T-helper 17 cell (primary cell): ENCODE measurements around the gene FMO4. TPM values are rescaled to one million over a fixed set of nuclear protein-coding genes. Genes with fewer than 3 reads are reported as not detected.
A peak's percentile ranks its signal among the peaks of the same experiment; 100 is the strongest.
"Not testable (repeated sequence)": the region's sequence is repeated elsewhere in the genome, so short reads cannot be mapped to it uniquely, and the experiment has no call there.

ENCODE experiments used
- ATAC-seq: fragments of 150-1000 bp; cut with Tn5 transposase; 2 replicates; pipeline ENCODE4 v1.10.0; 2021; ENCODE audit warnings: mild to moderate bottlenecking, moderate library complexity
- DNase-seq, 3 donors: peaks; one replicate each; pipeline versions ENCODE4 v3.0.0 to v3.0.0-alpha.2; 2020 to 2021
- H3K9me3 ChIP-seq: one replicate; pipeline ENCODE4 v1.7.0; 2013; ENCODE audit warnings: low read length, mild to moderate bottlenecking; ENCODE audit not compliant: control insufficient read depth, poor library complexity, severe bottlenecking
- H3K27ac Mint-ChIP-seq: one replicate; pipeline ENCODE4 v1.8.0; 2022; ENCODE audit warnings: mild to moderate bottlenecking, moderate library complexity, mixed read lengths
- H3K27me3 Mint-ChIP-seq: one replicate; pipeline ENCODE4 v1.8.0; 2022; ENCODE audit warnings: mixed read lengths
- H3K36me3 Mint-ChIP-seq: one replicate; pipeline ENCODE4 v1.8.0; 2022; ENCODE audit warnings: low read depth, mixed read lengths
- H3K4me1 Mint-ChIP-seq: one replicate; pipeline ENCODE4 v1.8.0; 2022; ENCODE audit warnings: mild to moderate bottlenecking, mixed read lengths
- H3K4me3 Mint-ChIP-seq: one replicate; pipeline ENCODE4 v1.8.0; 2022; ENCODE audit warnings: mild to moderate bottlenecking, moderate library complexity, mixed read lengths
- total RNA-seq, 4 donors: library from RNA in 2 of 4; stranded (reverse) in 2 of 4; gene quantifications; one replicate each; pipeline ENCODE4 v1.2.3 and lab custom pipeline; 2022 to 2026

The FMO4 gene
- total RNA-seq, 2 donors from 2014 or later: 1.3 to 1.5 TPM

GRCh38 chr1:171295821-171296220 is 18.2 kb upstream of the FMO4 start:
- Mint-ChIP-seq H3K27ac (no peak overlapping the region), H3K4me1 (no peaks in the 10 kb centered on the region), H3K4me3 (no peak overlapping the region), H3K27me3 (peaks cover 37% of the 10 kb centered on the region), H3K36me3 (peaks cover 2% of the 10 kb centered on the region)
- ATAC-seq (no peak), DNase-seq (no peak)
- peaks cover 11% of the 10 kb centered on the region for H3K9me3 ChIP-seq

DNA sequence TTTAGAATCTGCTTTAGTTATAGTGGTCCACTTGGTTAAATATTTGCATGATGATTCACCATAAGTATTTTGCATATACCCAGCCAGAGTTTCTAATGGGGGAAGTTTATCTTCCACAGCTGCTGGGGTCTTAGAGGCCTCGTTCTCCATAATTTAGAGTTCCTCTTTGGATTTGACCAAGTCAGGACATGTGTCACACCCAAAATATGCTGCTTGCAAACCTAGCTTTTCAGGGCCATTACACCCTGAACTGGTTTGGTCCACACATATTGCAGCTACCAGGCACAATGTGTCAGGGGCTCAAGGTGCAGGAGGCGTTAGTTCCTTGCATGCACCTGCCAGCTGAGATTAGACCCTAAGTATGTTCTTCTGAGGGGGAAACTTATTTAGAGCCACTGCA is 17.1 kb upstream of the FMO4 start:
- no peaks in the 10 kb centered on the region for H3K4me1 Mint-ChIP-seq
- no peak for ATAC-seq

GRCh38 chr1:171298696-171299095 is 15.3 kb upstream of the FMO4 start:
- no peak overlapping the region for H3K4me3 Mint-ChIP-seq
- H3K27ac Mint-ChIP-seq: no peak overlapping the region
- DNase-seq (no peak), ATAC-seq (no peak)
- H3K4me1 Mint-ChIP-seq: no peaks in the 10 kb centered on the region
- peaks cover 2% of the 10 kb centered on the region for H3K36me3 Mint-ChIP-seq
- peaks cover 25% of the 10 kb centered on the region for H3K27me3 Mint-ChIP-seq
- H3K9me3 ChIP-seq: peaks cover 11% of the 10 kb centered on the region

More for the DNA sequence above, 17.1 kb upstream of the FMO4 start:
- DNase-seq: no peak
- Mint-ChIP-seq H3K27me3 (peaks cover 37% of the 10 kb centered on the region), H3K27ac (no peak overlapping the region), H3K4me3 (no peak overlapping the region), H3K36me3 (peaks cover 2% of the 10 kb centered on the region)
- peaks cover 11% of the 10 kb centered on the region for H3K9me3 ChIP-seq

GRCh38 chr1:171299342-171299741 is 14.6 kb upstream of the FMO4 start:
- DNase-seq: no peak
- peaks cover 2% of the 10 kb centered on the region for H3K36me3 Mint-ChIP-seq
- peaks cover 11% of the 10 kb centered on the region for H3K9me3 ChIP-seq
- no peak for ATAC-seq
- no peaks in the 10 kb centered on the region for H3K4me1 Mint-ChIP-seq
- no peak overlapping the region for H3K4me3 Mint-ChIP-seq
- peaks cover 18% of the 10 kb centered on the region for H3K27me3 Mint-ChIP-seq
- no peak overlapping the region for H3K27ac Mint-ChIP-seq

DNA sequence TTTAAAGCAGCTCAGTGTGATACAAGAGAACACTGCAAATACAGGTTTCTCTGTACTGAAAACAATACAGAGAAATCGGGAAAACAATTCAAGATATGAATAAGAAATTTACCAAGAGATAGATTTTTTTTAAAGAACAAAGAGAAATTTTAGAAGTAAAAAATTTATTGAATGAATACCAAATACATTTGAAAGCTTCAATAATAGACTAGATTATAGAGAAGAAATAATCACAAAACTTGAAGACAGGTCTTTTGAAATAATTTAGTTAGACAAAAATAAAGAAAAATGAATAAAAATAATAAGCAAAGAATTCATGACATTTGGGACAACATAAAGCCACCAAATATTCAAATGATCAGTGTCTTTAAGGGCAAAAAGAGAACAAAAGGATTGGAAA is 13.6 kb upstream of the FMO4 start:
- H3K4me1 Mint-ChIP-seq: no peaks in the 10 kb centered on the region
- peaks cover 11% of the 10 kb centered on the region for H3K9me3 ChIP-seq
- no peak for ATAC-seq
- H3K4me3 Mint-ChIP-seq: no peak overlapping the region
- DNase-seq: no peak
- no peak overlapping the region for H3K27ac Mint-ChIP-seq
- peaks cover 2% of the 10 kb centered on the region for H3K36me3 Mint-ChIP-seq
- peaks cover 8% of the 10 kb centered on the region for H3K27me3 Mint-ChIP-seq

DNA sequence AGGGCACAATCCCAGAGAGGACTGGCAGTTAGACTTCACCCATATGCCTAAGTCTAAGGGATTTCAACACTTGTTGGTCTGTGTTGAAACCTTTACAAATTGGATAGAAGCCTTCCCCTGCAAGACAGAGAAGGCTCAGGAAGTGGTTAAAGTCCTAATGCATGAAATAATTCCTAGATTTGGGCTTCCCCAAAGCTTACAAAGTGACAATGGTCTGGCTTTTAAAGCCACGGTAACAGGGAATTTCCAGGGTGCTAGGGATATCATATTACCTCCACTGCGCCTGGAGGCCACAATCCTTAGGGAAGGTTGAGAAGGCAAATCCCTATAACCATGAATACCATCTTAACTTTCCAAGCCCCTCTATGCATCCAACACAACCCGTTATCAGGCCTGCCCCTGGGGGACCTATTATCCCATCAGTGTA is 3.3 kb upstream of the FMO4 start:
- no peaks in the 10 kb centered on the region for H3K27me3 Mint-ChIP-seq
- ATAC-seq: no peak

GRCh38 chr1:171311771-171312558 is 2.0 kb upstream of the FMO4 start:
- Mint-ChIP-seq H3K4me3 (no peak overlapping the region), H3K4me1 (peaks cover 8% of the 10 kb centered on the region), H3K27ac (peak overlapping the region; percentile 37)

More for the DNA sequence above, 3.3 kb upstream of the FMO4 start:
- H3K36me3 Mint-ChIP-seq: peaks cover under 1% of the 10 kb centered on the region
- peaks cover 6% of the 10 kb centered on the region for H3K4me1 Mint-ChIP-seq
- no peak overlapping the region for H3K27ac Mint-ChIP-seq
- no peak overlapping the region for H3K4me3 Mint-ChIP-seq
- no peaks in the 10 kb centered on the region for H3K9me3 ChIP-seq
- DNase-seq: no peak

GRCh38 chr1:171313319-171313834 is 606 bp upstream of the FMO4 start:
- Mint-ChIP-seq H3K4me1 (peaks cover 8% of the 10 kb centered on the region), H3K27me3 (no peaks in the 10 kb centered on the region), H3K36me3 (no peaks in the 10 kb centered on the region), H3K4me3 (no peak overlapping the region), H3K27ac (peak overlapping the region; percentile 83)
- DNase-seq: no peak
- peak; percentile 6 for ATAC-seq
- H3K9me3 ChIP-seq: no peaks in the 10 kb centered on the region

More at GRCh38 chr1:171311771-171312558, 2.0 kb upstream of the FMO4 start:
- Mint-ChIP-seq H3K27me3 (no peaks in the 10 kb centered on the region), H3K36me3 (no peaks in the 10 kb centered on the region)
- ATAC-seq (no peak), DNase-seq (no peak)
- no peaks in the 10 kb centered on the region for H3K9me3 ChIP-seq

DNA sequence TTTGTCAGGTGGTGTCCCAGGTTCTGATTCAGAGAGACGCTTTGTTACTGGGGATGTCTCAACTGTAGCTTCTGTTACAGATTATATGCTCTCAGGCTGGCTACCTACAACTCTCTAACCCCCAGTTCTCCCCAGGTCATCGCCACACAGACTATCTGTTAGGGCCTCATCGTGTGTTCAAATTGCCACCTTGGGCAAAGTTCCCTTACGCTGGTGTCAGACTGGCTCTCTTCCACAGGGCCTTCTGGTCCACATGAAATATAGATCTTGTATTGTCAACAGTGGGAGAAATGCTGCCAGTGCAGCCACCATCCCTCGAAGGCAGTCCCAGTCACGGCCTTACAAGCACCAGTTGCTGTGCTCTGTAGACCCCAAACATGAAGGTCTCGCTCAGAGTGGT is 15.3 kb downstream of the FMO4 start:
- DNase-seq: no peak
- no peak overlapping the region for H3K27ac Mint-ChIP-seq
- H3K36me3 Mint-ChIP-seq: peaks cover 3% of the 10 kb centered on the region
- ATAC-seq: no peak
- no peaks in the 10 kb centered on the region for H3K27me3 Mint-ChIP-seq
- no peaks in the 10 kb centered on the region for H3K9me3 ChIP-seq
- no peak overlapping the region for H3K4me3 Mint-ChIP-seq
- no peaks in the 10 kb centered on the region for H3K4me1 Mint-ChIP-seq

- Mint-ChIP-seq H3K27ac (no peak overlapping the region), H3K27me3 (no peaks in the 10 kb centered on the region), H3K4me1 (no peaks in the 10 kb centered on the region), H3K36me3 (peaks cover 8% of the 10 kb centered on the region), H3K4me3 (no peak overlapping the region)
- no peak for ATAC-seq
- no peak for DNase-seq
- no peaks in the 10 kb centered on the region for H3K9me3 ChIP-seq
These were observed 20.1 kb downstream of the FMO4 start for GRCh38 chr1:171334024-171334640.

GRCh38 chr1:171335964-171336363 is 22.0 kb downstream of the FMO4 start:
- H3K4me3 Mint-ChIP-seq: no peak overlapping the region
- H3K9me3 ChIP-seq: no peaks in the 10 kb centered on the region
- H3K27me3 Mint-ChIP-seq: no peaks in the 10 kb centered on the region
- peaks cover 6% of the 10 kb centered on the region for H3K36me3 Mint-ChIP-seq
- DNase-seq (no peak), ATAC-seq (no peak)
- H3K4me1 Mint-ChIP-seq: no peaks in the 10 kb centered on the region
- no peak overlapping the region for H3K27ac Mint-ChIP-seq

DNA sequence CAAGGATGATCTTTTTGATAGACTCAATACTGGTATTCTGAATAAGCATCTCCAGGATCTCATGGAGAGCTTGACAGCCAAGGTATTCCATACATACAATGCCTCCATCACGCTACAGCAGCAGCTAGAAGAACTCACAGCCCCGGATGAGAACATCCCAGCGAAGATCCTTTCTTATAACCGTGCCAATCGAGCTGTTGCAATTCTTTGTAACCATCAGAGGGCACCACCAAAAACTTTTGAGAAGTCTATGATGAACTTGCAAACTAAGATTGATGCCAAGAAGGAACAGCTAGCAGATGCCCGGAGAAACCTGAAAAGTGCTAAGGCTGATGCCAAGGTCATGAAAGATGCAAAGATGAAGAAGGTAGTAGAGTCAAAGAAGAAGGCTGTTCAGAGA is 25.4 kb downstream of the FMO4 start:
- not testable (repeated sequence) for H3K27me3 Mint-ChIP-seq, H3K4me1 Mint-ChIP-seq, H3K36me3 Mint-ChIP-seq, H3K4me3 Mint-ChIP-seq, H3K9me3 ChIP-seq, ATAC-seq, H3K27ac Mint-ChIP-seq, DNase-seq

DNA sequence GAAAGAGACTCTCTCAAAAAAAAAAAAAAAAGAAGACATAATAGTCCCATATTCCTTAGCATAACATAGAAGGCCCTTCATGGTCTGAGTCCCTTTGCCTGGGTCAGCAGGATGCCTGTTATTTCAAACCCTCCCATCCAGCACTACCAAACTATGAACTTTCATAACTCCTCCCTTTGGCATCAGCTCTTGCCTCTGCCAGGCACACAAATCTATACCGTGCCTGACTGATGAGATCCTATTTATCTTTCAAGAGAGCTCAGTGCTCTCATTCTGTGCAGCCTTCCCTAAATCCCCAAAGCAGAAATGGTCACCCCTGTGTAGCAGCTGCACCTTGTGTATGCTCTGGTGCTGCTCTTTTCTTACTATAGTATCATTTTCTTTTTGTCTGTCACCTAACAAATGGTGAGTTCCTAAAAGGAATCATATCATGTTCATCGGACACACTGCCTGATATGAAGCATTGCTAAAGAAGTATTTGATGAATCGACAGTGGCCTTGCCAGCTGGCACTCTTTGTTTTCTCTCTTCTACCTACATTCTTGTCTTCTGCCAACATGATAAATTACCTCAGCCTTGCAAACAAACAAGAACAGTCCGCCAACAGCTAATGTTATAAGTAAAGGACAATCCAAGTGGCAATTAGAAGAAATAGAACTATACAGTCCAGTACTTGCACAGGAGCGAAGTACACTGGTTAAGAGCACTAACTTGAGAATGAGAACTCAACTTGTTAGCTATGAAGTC is 29.9 kb downstream of the FMO4 start:
- H3K36me3 Mint-ChIP-seq: no peaks in the 10 kb centered on the region
- no peak for DNase-seq
- no peak for ATAC-seq
- no peak overlapping the region for H3K4me3 Mint-ChIP-seq
- H3K4me1 Mint-ChIP-seq: no peaks in the 10 kb centered on the region
- no peaks in the 10 kb centered on the region for H3K27me3 Mint-ChIP-seq
- H3K27ac Mint-ChIP-seq: no peak overlapping the region
- no peaks in the 10 kb centered on the region for H3K9me3 ChIP-seq
